OCI-LY7 (cell line): ENCODE results near the gene ACAP1.

Experiments used
- CTCF ChIP-seq: fragments of 200-600 bp; sonication (generic); conservative IDR thresholded peaks from 2 replicates; pipeline ENCODE4 v1.5.1; 2014; ENCODE audit warnings: mild to moderate bottlenecking, antibody characterized with exemption, low read length, moderate library complexity, mixed read lengths
- EZH2phosphoT487 ChIP-seq: fragments of 200-600 bp; sonication (generic); IDR thresholded peaks from 2 replicates; pipeline ENCODE4 v1.6.1; 2018; ENCODE audit warnings: low read depth, borderline replicate concordance, mild to moderate bottlenecking, mixed run types, antibody characterized with exemption, low read length, moderate library complexity, mixed read lengths

DNA sequence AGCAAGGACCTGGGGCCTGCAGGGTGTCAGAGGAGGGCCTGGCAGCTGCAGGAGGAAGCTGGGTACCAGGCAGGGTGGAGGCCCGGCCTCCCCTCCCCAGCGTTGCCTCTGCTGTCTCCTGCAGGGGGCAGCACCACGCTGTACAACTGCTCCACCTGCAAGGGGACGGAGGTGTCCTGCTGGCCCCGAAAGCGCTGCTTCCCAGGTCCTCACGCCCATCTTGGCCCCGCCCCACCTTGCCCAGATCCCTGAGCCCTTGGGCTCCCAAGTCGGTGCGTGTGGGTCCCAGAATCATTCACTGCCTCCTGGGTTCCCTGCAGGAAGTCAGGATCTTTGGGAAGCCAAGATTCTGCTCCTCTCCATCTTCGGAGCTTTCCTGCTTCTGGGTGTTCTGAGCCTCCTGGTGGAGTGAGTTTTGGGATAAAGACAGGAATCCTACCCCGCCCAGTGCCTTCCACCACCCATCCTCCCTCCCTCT, 19.8 kb downstream of the ACAP1 start:
- TF ChIP-seq CTCF: peak; percentile 88
- no peak for TF ChIP-seq EZH2phosphoT487
